Measurements from ENCODE around the gene C10orf88.

C10orf88 gene

DNA sequence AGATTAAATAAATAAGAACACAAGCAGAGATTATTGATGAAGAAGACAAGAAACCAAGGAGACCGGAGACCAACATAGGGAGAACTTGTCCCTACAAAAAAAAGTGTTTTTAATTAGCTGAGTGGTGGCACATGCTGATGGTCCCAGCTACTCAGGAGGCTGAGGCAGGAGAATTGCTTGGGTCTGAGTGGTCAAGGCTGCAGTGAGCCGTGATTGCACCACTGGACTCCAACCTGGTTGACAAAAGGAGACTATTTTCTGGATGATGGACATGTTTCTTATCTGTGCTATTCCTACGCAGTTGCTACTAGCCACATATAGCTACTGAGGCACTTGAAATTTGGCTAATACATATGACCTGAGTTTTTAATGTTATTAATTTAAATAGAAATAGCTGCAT lies 44.9 kb upstream of the C10orf88 start:
- Histone ChIP-seq H2AFZ (ENCODE audit: low read depth, low read length) (no peak overlapping the region), H2BK120ac (ENCODE audit: low read depth, low read length) (no peak overlapping the region), H3K4ac (ENCODE audit: low read depth in 1 of 2, low read length in 2 of 2) (no peak overlapping the region), H3K36me3 (ENCODE audit: control insufficient read depth in 1 of 2, insufficient read depth in 2 of 2, low read depth in 1 of 2, low read length in 2 of 2) (peaks cover 9 to 46% of the 10 kb centered on the region in 2 experiments), H3K4me2 (ENCODE audit: low read length, poor library complexity, severe bottlenecking) (no peak overlapping the region), H3K27me3 (ENCODE audit: control insufficient read depth in 1 of 2, insufficient read depth in 1 of 2, low read length in 2 of 2) (no peaks in the 10 kb centered on the region), H2BK15ac (ENCODE audit: low read depth, poor library complexity, severe bottlenecking) (no peak overlapping the region), H3K9ac (ENCODE audit: low read length) (no peak overlapping the region), H4K91ac (ENCODE audit: low read length) (no peak overlapping the region), H3K4me1 (ENCODE audit: control insufficient read depth, insufficient read depth, low read depth, low read length) (peaks cover 1% of the 10 kb centered on the region), H4K8ac (ENCODE audit: low read length) (no peak overlapping the region), H3K4me3 (ENCODE audit: insufficient read depth in 1 of 2, low read depth in 1 of 2, low read length in 2 of 2) (no peak overlapping the region), H3K27ac (ENCODE audit: low read length, poor library complexity, severe bottlenecking) (no peak overlapping the region), H2BK5ac (ENCODE audit: low read depth, low read length, poor library complexity, severe bottlenecking) (no peak overlapping the region), H3K23ac (ENCODE audit: low read length in 2 of 2) (no peak overlapping the region), H3K79me1 (replicated peaks; ENCODE audit: low read length, poor library complexity, severe bottlenecking) (peaks cover 21% of the 10 kb centered on the region), H3K14ac (ENCODE audit: low read length in 2 of 2) (no peak overlapping the region), H2BK12ac (ENCODE audit: low read length in 2 of 2) (no peak overlapping the region), H3K18ac (ENCODE audit: low read depth in 1 of 2, low read length in 2 of 2) (no peak overlapping the region), H2AK5ac (ENCODE audit: low read length, severe bottlenecking) (no peak overlapping the region), H3K9me3 (ENCODE audit: control insufficient read depth, low read length) (no peaks in the 10 kb centered on the region)
- DNase-seq = no peak
- WGBS = over 99% methylated on average over 2 of the region's 3 CpGs

DNA sequence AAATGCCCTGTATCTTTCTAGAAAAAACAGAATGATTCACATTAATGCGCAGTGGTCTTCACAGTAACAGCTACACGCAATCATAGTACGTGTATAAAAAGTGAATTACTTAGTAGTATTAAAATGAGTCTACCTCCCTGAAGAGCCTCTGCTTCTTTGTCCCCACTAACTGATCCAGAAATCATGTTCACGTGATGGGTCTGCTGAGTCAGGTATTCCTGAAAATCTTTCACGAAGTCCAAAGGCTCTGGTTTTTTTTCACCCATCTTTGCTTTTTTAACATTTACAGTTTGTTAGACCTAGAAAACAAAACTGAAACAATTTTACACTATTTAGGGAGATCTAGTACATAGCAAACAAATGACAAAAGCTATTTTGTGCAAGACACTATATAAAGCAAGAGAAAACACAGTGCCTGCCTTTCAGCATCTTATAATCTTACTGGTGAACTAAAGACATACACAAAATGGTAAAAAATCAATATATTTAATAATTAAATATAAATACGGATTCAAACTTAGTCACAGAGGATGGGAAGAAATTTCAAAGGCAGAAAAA lies 44.4 kb upstream of the C10orf88 start:
- peaks cover 23% of the 10 kb centered on the region for H3K79me1 ChIP-seq (replicated peaks; ENCODE audit: low read length, poor library complexity, severe bottlenecking)
- no peak for DNase-seq
- no peak overlapping the region for H2BK120ac ChIP-seq (ENCODE audit: low read depth, low read length)
- H2BK5ac ChIP-seq (ENCODE audit: low read depth, low read length, poor library complexity, severe bottlenecking) = no peak overlapping the region
- H3K18ac ChIP-seq (ENCODE audit: low read depth in 1 of 2, low read length in 2 of 2) = no peak overlapping the region
- H2BK15ac ChIP-seq (ENCODE audit: low read depth, poor library complexity, severe bottlenecking) = no peak overlapping the region
- H3K23ac ChIP-seq (ENCODE audit: low read length in 2 of 2) = no peak overlapping the region
- no peak overlapping the region for H3K4ac ChIP-seq (ENCODE audit: low read depth in 1 of 2, low read length in 2 of 2)
- no peak overlapping the region for H2AK5ac ChIP-seq (ENCODE audit: low read length, severe bottlenecking)
- H2BK12ac ChIP-seq (ENCODE audit: low read length in 2 of 2) = no peak overlapping the region
- no peaks in the 10 kb centered on the region for H3K9me3 ChIP-seq (ENCODE audit: control insufficient read depth, low read length)
- no peak overlapping the region for H3K14ac ChIP-seq (ENCODE audit: low read length in 2 of 2)
- no peak overlapping the region for H4K8ac ChIP-seq (ENCODE audit: low read length)
- peaks cover 12 to 51% of the 10 kb centered on the region in 2 experiments for H3K36me3 ChIP-seq (ENCODE audit: control insufficient read depth in 1 of 2, insufficient read depth in 2 of 2, low read depth in 1 of 2, low read length in 2 of 2)
- no peak overlapping the region for H3K4me3 ChIP-seq (ENCODE audit: insufficient read depth in 1 of 2, low read depth in 1 of 2, low read length in 2 of 2)
- H3K27ac ChIP-seq (ENCODE audit: low read length, poor library complexity, severe bottlenecking) = no peak overlapping the region
- H2AFZ ChIP-seq (ENCODE audit: low read depth, low read length) = no peak overlapping the region
- H3K9ac ChIP-seq (ENCODE audit: low read length) = no peak overlapping the region
- no peaks in the 10 kb centered on the region for H3K27me3 ChIP-seq (ENCODE audit: control insufficient read depth in 1 of 2, insufficient read depth in 1 of 2, low read length in 2 of 2)
- 91% methylated on average over 5 of the region's 6 CpGs for WGBS
- no peak overlapping the region for H3K4me2 ChIP-seq (ENCODE audit: low read length, poor library complexity, severe bottlenecking)
- H4K91ac ChIP-seq (ENCODE audit: low read length) = no peak overlapping the region
- H3K4me1 ChIP-seq (ENCODE audit: control insufficient read depth, insufficient read depth, low read depth, low read length) = peaks cover 1% of the 10 kb centered on the region

DNA sequence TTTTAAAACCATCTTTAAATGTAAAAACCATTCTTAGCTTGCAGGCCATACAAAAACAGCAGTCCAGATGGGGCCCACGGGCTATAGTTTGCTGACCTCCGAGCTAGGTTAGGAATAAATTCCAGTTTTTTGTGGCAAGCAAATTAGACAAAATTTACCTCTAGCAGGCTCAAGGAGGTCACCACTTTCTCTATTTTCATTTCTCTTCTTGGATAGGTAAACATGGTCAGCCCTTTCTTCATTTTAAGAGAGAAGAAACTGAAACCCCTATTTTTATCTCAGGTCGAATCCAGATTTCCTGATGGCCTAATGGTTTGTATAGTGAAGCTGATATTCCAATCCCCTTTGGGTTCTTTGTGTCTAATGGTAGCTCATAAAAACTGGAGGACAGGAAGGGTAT lies 43.8 kb upstream of the C10orf88 start:
- 92% methylated on average over 2 of the region's 3 CpGs for WGBS
- Histone ChIP-seq H2BK5ac (ENCODE audit: low read depth, low read length, poor library complexity, severe bottlenecking) (no peak overlapping the region), H2BK15ac (ENCODE audit: low read depth, poor library complexity, severe bottlenecking) (no peak overlapping the region), H2BK12ac (ENCODE audit: low read length in 2 of 2) (no peak overlapping the region), H3K4ac (ENCODE audit: low read depth in 1 of 2, low read length in 2 of 2) (no peak overlapping the region), H3K4me2 (ENCODE audit: low read length, poor library complexity, severe bottlenecking) (no peak overlapping the region), H2AFZ (ENCODE audit: low read depth, low read length) (no peak overlapping the region), H3K27me3 (ENCODE audit: control insufficient read depth in 1 of 2, insufficient read depth in 1 of 2, low read length in 2 of 2) (no peaks in the 10 kb centered on the region), H3K36me3 (ENCODE audit: control insufficient read depth in 1 of 2, insufficient read depth in 2 of 2, low read depth in 1 of 2, low read length in 2 of 2) (peaks cover 12 to 57% of the 10 kb centered on the region in 2 experiments), H3K14ac (ENCODE audit: low read length in 2 of 2) (no peak overlapping the region), H4K91ac (ENCODE audit: low read length) (no peak overlapping the region), H3K23ac (ENCODE audit: low read length in 2 of 2) (no peak overlapping the region), H3K9me3 (ENCODE audit: control insufficient read depth, low read length) (no peaks in the 10 kb centered on the region), H2AK5ac (ENCODE audit: low read length, severe bottlenecking) (no peak overlapping the region), H3K18ac (ENCODE audit: low read depth in 1 of 2, low read length in 2 of 2) (no peak overlapping the region), H3K27ac (ENCODE audit: low read length, poor library complexity, severe bottlenecking) (no peak overlapping the region), H4K8ac (ENCODE audit: low read length) (no peak overlapping the region), H3K79me1 (replicated peaks; ENCODE audit: low read length, poor library complexity, severe bottlenecking) (peaks cover 23% of the 10 kb centered on the region), H2BK120ac (ENCODE audit: low read depth, low read length) (no peak overlapping the region), H3K4me3 (ENCODE audit: insufficient read depth in 1 of 2, low read depth in 1 of 2, low read length in 2 of 2) (no peak overlapping the region), H3K4me1 (ENCODE audit: control insufficient read depth, insufficient read depth, low read depth, low read length) (peaks cover 1% of the 10 kb centered on the region), H3K9ac (ENCODE audit: low read length) (no peak overlapping the region)
- no peak for DNase-seq

DNA sequence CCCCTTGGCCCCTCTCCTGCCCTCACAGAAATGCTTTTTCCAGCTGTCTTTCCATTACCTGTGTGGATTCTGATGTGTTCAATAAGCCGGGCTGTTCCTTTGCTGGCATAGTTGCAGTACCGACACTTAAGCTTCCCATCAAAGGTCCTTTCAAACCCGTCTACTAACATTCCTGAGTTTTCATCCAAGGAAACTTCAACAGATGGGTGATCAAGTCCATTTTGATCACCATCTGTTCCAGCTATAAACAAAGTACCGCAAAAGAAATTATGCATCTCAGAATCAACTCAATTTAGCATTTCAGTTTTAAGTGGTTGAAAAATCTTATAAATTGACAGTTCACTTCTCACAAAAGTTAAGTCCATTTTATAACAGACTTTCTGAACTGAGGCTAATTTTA lies 41.9 kb upstream of the C10orf88 start:
- DNase-seq = no peak
- Histone ChIP-seq H3K27ac (ENCODE audit: low read length, poor library complexity, severe bottlenecking) (no peak overlapping the region), H3K36me3 (ENCODE audit: control insufficient read depth in 1 of 2, insufficient read depth in 2 of 2, low read depth in 1 of 2, low read length in 2 of 2) (peaks cover 12 to 70% of the 10 kb centered on the region in 2 experiments), H3K9me3 (ENCODE audit: control insufficient read depth, low read length) (no peaks in the 10 kb centered on the region), H3K4me3 (ENCODE audit: insufficient read depth in 1 of 2, low read depth in 1 of 2, low read length in 2 of 2) (no peak overlapping the region), H3K23ac (ENCODE audit: low read length in 2 of 2) (no peak overlapping the region), H2AK5ac (ENCODE audit: low read length, severe bottlenecking) (no peak overlapping the region), H3K4ac (ENCODE audit: low read depth in 1 of 2, low read length in 2 of 2) (no peak overlapping the region), H3K4me2 (ENCODE audit: low read length, poor library complexity, severe bottlenecking) (no peak overlapping the region), H4K91ac (ENCODE audit: low read length) (no peak overlapping the region), H2BK12ac (ENCODE audit: low read length in 2 of 2) (no peak overlapping the region), H3K9ac (ENCODE audit: low read length) (no peak overlapping the region), H3K18ac (ENCODE audit: low read depth in 1 of 2, low read length in 2 of 2) (no peak overlapping the region), H2BK15ac (ENCODE audit: low read depth, poor library complexity, severe bottlenecking) (no peak overlapping the region), H3K4me1 (ENCODE audit: control insufficient read depth, insufficient read depth, low read depth, low read length) (peaks cover 1% of the 10 kb centered on the region), H3K27me3 (ENCODE audit: control insufficient read depth in 1 of 2, insufficient read depth in 1 of 2, low read length in 2 of 2) (no peaks in the 10 kb centered on the region), H2BK5ac (ENCODE audit: low read depth, low read length, poor library complexity, severe bottlenecking) (no peak overlapping the region), H3K79me1 (replicated peaks; ENCODE audit: low read length, poor library complexity, severe bottlenecking) (peaks cover 23% of the 10 kb centered on the region), H2AFZ (ENCODE audit: low read depth, low read length) (no peak overlapping the region), H3K14ac (ENCODE audit: low read length in 2 of 2) (no peak overlapping the region), H4K8ac (ENCODE audit: low read length) (no peak overlapping the region), H2BK120ac (ENCODE audit: low read depth, low read length) (no peak overlapping the region)
- 95% methylated on average over 4 of the region's 4 CpGs for WGBS
